H1 (cell line): ENCODE results near the gene CD200. TPM values are rescaled to one million over a fixed set of nuclear protein-coding genes. Genes with fewer than 3 reads are reported as not detected.

Experiments
- CTCF ChIA-PET: fragments of 300-600 bp; sonication (Branson Sonifier 250); formaldehyde crosslinking; loops from one replicate; lab custom pipeline; 2021; ENCODE audit not compliant: partially characterized antibody; lab: Charles Lee
- POLR2A ChIA-PET: fragments of 300-600 bp; sonication (Branson Sonifier 250); formaldehyde crosslinking; loops from one replicate; lab custom pipeline; 2021; ENCODE audit warnings: inconsistent platforms; ENCODE audit not compliant: partially characterized antibody; lab: Charles Lee
- DNase-seq, 2 experiments: peaks; one replicate each; pipeline versions ENCODE4 v3.0.0 to v3.0.0-alpha.2; 2010 to 2022; ENCODE audit warnings: low spot score in 2 of 2, low read depth in 1 of 2, mixed read lengths in 1 of 2
- FAIRE-seq: peaks from 2 replicates; lab custom pipeline; 2011; peaks lifted over from hg19 to GRCh38; lab: Jason Lieb, UNC
- H2AFZ ChIP-seq: 2 replicates; pipeline ENCODE4 v1.8.1; 2012; ENCODE audit warnings: low read length, inconsistent platforms
- H2AK5ac ChIP-seq: 2 replicates; pipeline ENCODE4 v1.6.1; 2013; ENCODE audit warnings: low read depth, low read length
- H2BK120ac ChIP-seq: replicated peaks from 2 replicates; pipeline ENCODE3; 2013; ENCODE audit warnings: low read depth, low read length, inconsistent platforms
- H2BK12ac ChIP-seq: 2 replicates; pipeline ENCODE4 v1.6.1; 2013; ENCODE audit warnings: low read depth, low read length
- H2BK15ac ChIP-seq: 2 replicates; pipeline ENCODE4 v1.6.1; 2013; ENCODE audit warnings: low read length
- H2BK20ac ChIP-seq: 2 replicates; pipeline ENCODE4 v1.6.1; 2013; ENCODE audit warnings: low read length
- H2BK5ac ChIP-seq: 2 replicates; pipeline ENCODE4 v1.6.1; 2013; ENCODE audit warnings: low read depth, low read length
- H3K14ac ChIP-seq: 2 replicates; pipeline ENCODE4 v1.6.1; 2013; ENCODE audit warnings: inconsistent platforms; ENCODE audit not compliant: insufficient read length
- H3K18ac ChIP-seq: 2 replicates; pipeline ENCODE4 v1.6.1; 2013; ENCODE audit warnings: low read length; ENCODE audit errors: extremely low read depth
- H3K23ac ChIP-seq: 2 replicates; pipeline ENCODE4 v1.6.1; 2013; ENCODE audit warnings: inconsistent platforms; ENCODE audit not compliant: insufficient read length
- H3K23me2 ChIP-seq: 2 replicates; pipeline ENCODE4 v1.6.1; 2013; ENCODE audit warnings: low read depth, low read length
- H3K27ac ChIP-seq: 2 replicates; pipeline ENCODE4 v1.6.1; 2011; ENCODE audit warnings: low read depth, low read length, inconsistent platforms
- H3K27me3 ChIP-seq, 4 experiments: replicated peaks in 1 of 4; 1 replicate in 1 of 4; 2 replicates in 3 of 4; pipeline versions ENCODE4 v1.6.1 to v1.8.1; 2011 to 2013; ENCODE audit warnings: low read length in 3 of 4, mild to moderate bottlenecking in 3 of 4, inconsistent platforms in 2 of 4, mixed read lengths in 2 of 4, moderate library complexity in 1 of 4; ENCODE audit not compliant: control insufficient read depth in 3 of 4, insufficient read depth in 3 of 4; ENCODE audit errors: extremely low read depth in 1 of 4
- H3K36me3 ChIP-seq, 4 experiments: 2 replicates each; pipeline versions ENCODE4 v1.6.1 to v1.8.1; 2011 to 2013; ENCODE audit warnings: mild to moderate bottlenecking in 4 of 4, low read length in 3 of 4, moderate library complexity in 2 of 4, control low read depth in 1 of 4, inconsistent platforms in 1 of 4; ENCODE audit not compliant: insufficient read depth in 4 of 4, control insufficient read depth in 2 of 4
- H3K4ac ChIP-seq: replicated peaks from 2 replicates; pipeline ENCODE3; 2013; ENCODE audit warnings: low read length, low read depth, mixed read lengths, inconsistent platforms; ENCODE audit not compliant: insufficient read length
- H3K4me1 ChIP-seq, 4 experiments: replicated peaks in 1 of 4; 1 replicate in 1 of 4; 2 replicates in 3 of 4; pipeline versions ENCODE4 v1.6.1 to v1.8.1; 2011 to 2013; ENCODE audit warnings: low read length in 3 of 4, inconsistent platforms in 2 of 4, mixed read lengths in 1 of 4; ENCODE audit not compliant: insufficient read depth in 4 of 4, control insufficient read depth in 3 of 4
- H3K4me2 ChIP-seq, 2 experiments: 2 replicates each; pipeline versions ENCODE4 v1.6.1 to v1.8.1; 2011 to 2013; ENCODE audit warnings: low read depth in 2 of 2, low read length in 2 of 2, control low read depth in 1 of 2, inconsistent platforms in 1 of 2, mild to moderate bottlenecking in 1 of 2; ENCODE audit not compliant: insufficient read depth in 1 of 2
- H3K4me3 ChIP-seq, 4 experiments: fragments of 200-600, 300-600 bp in 1 of 4; sonication (generic), shearing (Covaris generic), sonication (Bioruptor Twin) in 1 of 4; 2 replicates each; pipeline versions ENCODE4 v1.5.1 to v1.8.1; 2011 to 2016; ENCODE audit warnings: low read length in 4 of 4, low read depth in 3 of 4, control low read depth in 2 of 4, inconsistent platforms in 2 of 4, mild to moderate bottlenecking in 2 of 4, mixed read lengths in 1 of 4, moderate library complexity in 1 of 4; ENCODE audit not compliant: insufficient read depth in 2 of 4; ENCODE audit errors: extremely low read depth in 1 of 4
- H3K56ac ChIP-seq: replicated peaks from 2 replicates; pipeline ENCODE3; 2013; ENCODE audit warnings: low read depth, mild to moderate bottlenecking, mixed read lengths, low read length, inconsistent platforms; ENCODE audit not compliant: insufficient read length
- H3K79me1 ChIP-seq: 2 replicates; pipeline ENCODE4 v1.6.1; 2013; ENCODE audit warnings: low read depth, low read length, control low read depth
- H3K79me2 ChIP-seq, 2 experiments: 2 replicates each; pipeline versions ENCODE4 v1.6.1 to v1.8.1; 2012 to 2013; ENCODE audit warnings: low read length in 2 of 2, mild to moderate bottlenecking in 2 of 2, inconsistent platforms in 1 of 2; ENCODE audit not compliant: insufficient read depth in 2 of 2, control insufficient read depth in 1 of 2
- H3K9ac ChIP-seq, 4 experiments: replicated peaks in 1 of 4; 1 replicate in 1 of 4; 2 replicates in 3 of 4; pipeline versions ENCODE4 v1.6.1 to v1.8.1; 2011 to 2013; ENCODE audit warnings: low read depth in 3 of 4, low read length in 3 of 4, control low read depth in 2 of 4, mild to moderate bottlenecking in 2 of 4, moderate library complexity in 2 of 4, inconsistent platforms in 1 of 4; ENCODE audit errors: extremely low read depth in 1 of 4
- H3K9me3 ChIP-seq, 2 experiments: 2 replicates each; pipeline versions ENCODE4 v1.6.1 to v1.8.1; 2012 to 2013; ENCODE audit warnings: mild to moderate bottlenecking in 2 of 2, moderate library complexity in 2 of 2, control low read depth in 1 of 2, inconsistent platforms in 1 of 2, low read depth in 1 of 2, low read length in 1 of 2, mixed read lengths in 1 of 2; ENCODE audit not compliant: insufficient read depth in 2 of 2
- H4K20me1 ChIP-seq, 2 experiments: replicated peaks in 1 of 2; 2 replicates each; pipeline versions ENCODE3 to v1.8.1; 2011 to 2013; ENCODE audit warnings: inconsistent platforms in 2 of 2, low read length in 2 of 2, mild to moderate bottlenecking in 1 of 2; ENCODE audit not compliant: insufficient read depth in 2 of 2, control insufficient read depth in 1 of 2
- H4K5ac ChIP-seq: 2 replicates; pipeline ENCODE4 v1.6.1; 2013; ENCODE audit warnings: low read length, low read depth, mixed read lengths, inconsistent platforms; ENCODE audit not compliant: insufficient read length
- H4K8ac ChIP-seq: 2 replicates; pipeline ENCODE4 v1.8.0; 2013; ENCODE audit warnings: mild to moderate bottlenecking, moderate library complexity, low read length, inconsistent platforms; ENCODE audit not compliant: insufficient read depth; ENCODE audit errors: extremely low read depth
- H4K91ac ChIP-seq: replicated peaks from 2 replicates; pipeline ENCODE3; 2013; ENCODE audit warnings: low read length, mixed read lengths, inconsistent platforms; ENCODE audit not compliant: insufficient read length
- CBX5 ChIP-seq: fragments of 300-800, 300-1000 bp; sonication (generic); IDR thresholded peaks from 2 replicates; pipeline ENCODE4 v1.7.1; 2016; ENCODE audit warnings: antibody characterized with exemption, low read length, low read depth
- CEBPB ChIP-seq: IDR thresholded peaks from 2 replicates; pipeline ENCODE4 v1.6.1; 2012; ENCODE audit warnings: low read depth, low read length
- CHD1 ChIP-seq: IDR thresholded peaks from 2 replicates; pipeline ENCODE4 v1.6.1; 2012; ENCODE audit warnings: low read depth, low read length, improper control_type of control experiment
- CHD2 ChIP-seq: IDR thresholded peaks from 2 replicates; pipeline ENCODE4 v1.6.1; 2012; ENCODE audit warnings: low read length, improper control_type of control experiment
- CTBP2 ChIP-seq: IDR thresholded peaks from 2 replicates; pipeline ENCODE4 v1.7.0; 2011; ENCODE audit warnings: borderline replicate concordance, mild to moderate bottlenecking, moderate library complexity, mixed read lengths, low read length; ENCODE audit not compliant: insufficient read depth, insufficient read length
- EGR1 ChIP-seq: IDR thresholded peaks from 2 replicates; pipeline ENCODE4 v1.6.1; 2011; ENCODE audit warnings: low read depth, low read length, borderline replicate concordance
- GABPA ChIP-seq: IDR thresholded peaks from 2 replicates; pipeline ENCODE4 v1.6.1; 2011; ENCODE audit warnings: mild to moderate bottlenecking, low read length, moderate library complexity, borderline replicate concordance; ENCODE audit not compliant: insufficient read depth
- JUND ChIP-seq: IDR thresholded peaks from 2 replicates; pipeline ENCODE4 v1.6.1; 2011; ENCODE audit warnings: mild to moderate bottlenecking, improper control_type of control experiment, low read length
- KDM4A ChIP-seq: IDR thresholded peaks from one replicate; pipeline ENCODE4 v1.7.1; 2012; ENCODE audit warnings: low read depth, mild to moderate bottlenecking, moderate library complexity, low read length, inconsistent platforms; ENCODE audit not compliant: severe bottlenecking
- POLR2A ChIP-seq, 2 experiments: IDR thresholded peaks; 1 replicate in 1 of 2; 2 replicates in 1 of 2; pipeline ENCODE4 v1.6.1; 2011; ENCODE audit warnings: low read depth in 2 of 2, low read length in 2 of 2, mild to moderate bottlenecking in 2 of 2; ENCODE audit errors: control extremely low read depth in 1 of 2
- RFX5 ChIP-seq: IDR thresholded peaks from 2 replicates; pipeline ENCODE4 v1.6.1; 2011; ENCODE audit warnings: low read depth, low read length, improper control_type of control experiment, borderline replicate concordance
- SIX5 ChIP-seq: IDR thresholded peaks from 2 replicates; pipeline ENCODE4 v1.6.1; 2011; ENCODE audit warnings: mild to moderate bottlenecking, low read depth, low read length
- SP2 ChIP-seq: IDR thresholded peaks from 2 replicates; pipeline ENCODE4 v1.6.1; 2012; ENCODE audit warnings: mild to moderate bottlenecking, low read length, inconsistent platforms
- TAF1 ChIP-seq: IDR thresholded peaks from 2 replicates; pipeline ENCODE4 v1.6.1; 2011; ENCODE audit warnings: mild to moderate bottlenecking, low read depth, low read length
- TBP ChIP-seq: IDR thresholded peaks from 2 replicates; pipeline ENCODE4 v1.6.1; 2011; ENCODE audit warnings: low read depth, low read length, improper control_type of control experiment
- WGBS, 2 experiments: shearing (Covaris generic) in 1 of 2; methylation state at CpG; one replicate each; pipeline versions ENCODE4 v1.1.6 to v1.1.7; 2013 to 2015; ENCODE audit warnings: low lambda C conversion rate in 2 of 2, mixed read lengths in 2 of 2, inconsistent platforms in 1 of 2, low coverage in 1 of 2, missing lambda C conversion rate in 1 of 2; ENCODE audit not compliant: insufficient replicate concordance in 2 of 2, insufficient coverage in 1 of 2, insufficient read length in 1 of 2; ENCODE audit errors: extremely low coverage in 1 of 2, missing lambda C conversion rate in 1 of 2; 5-methylcytosine and 5-hydroxymethylcytosine counted together
- polyA plus RNA-seq, 7 experiments: library from polyadenylated mRNA; depleted of rRNA in 3 of 7; stranded (reverse) in 5 of 7; unstranded in 2 of 7; fragments of >200 nt in 5 of 7; fragments of 200-250 nt in 2 of 7; gene quantifications; 1 replicate in 5 of 7; 2 replicates in 1 of 7; 4 replicates in 1 of 7; pipeline versions ENCODE4 v1.2.1 to v1.2.3, GENCODE V29; 2011 to 2013; ENCODE audit warnings: missing spikeins in 2 of 7, mixed read lengths in 2 of 7
- total RNA-seq: library from RNA; stranded (reverse); fragmentation: NEBNext Ultra II Directional; extraction: Animal tissue kit (Norgen Biotek cat#: 25700); gene quantifications from 2 replicates; pipeline ENCODE4 v1.2.1, GENCODE V29; 2021
- TF ChIP-seq, protein P1 (sequence below): IDR thresholded peaks from 2 replicates; pipeline ENCODE4 v1.6.1; 2012; ENCODE audit warnings: inconsistent platforms

Gene CD200
- total and polyA plus RNA-seq, 2 of the 8 experiments (the other 6 are each of a cell fraction or from before 2014, with no cell fraction given), result 45.8 to 50.2 TPM

DNA sequence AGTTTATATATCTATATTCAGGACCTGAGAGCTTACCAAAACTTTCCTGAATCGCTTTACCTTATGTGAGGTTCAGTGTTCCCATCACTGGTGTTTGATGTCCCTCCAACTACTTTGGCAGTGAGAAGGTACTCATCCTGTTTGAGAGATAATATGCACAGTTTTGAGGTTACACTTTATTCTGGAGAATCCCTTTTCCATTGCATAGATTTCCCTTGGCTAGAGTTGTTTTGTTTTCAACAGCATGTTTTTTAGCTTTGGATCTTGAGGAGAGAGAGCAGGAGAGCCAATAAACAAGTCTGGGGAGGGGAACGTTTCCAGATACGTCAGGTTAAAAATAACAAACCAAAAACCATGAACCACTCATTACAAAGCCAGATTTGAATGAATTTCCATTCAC lies 33.6 kb downstream of the CD200 start:
- Histone ChIP-seq H3K79me2 (no peaks in the 10 kb centered on the region), H3K23me2 (no peaks in the 10 kb centered on the region), H2AK5ac (no peak overlapping the region), H2BK15ac (no peak overlapping the region), H3K9ac (no peak overlapping the region), H4K91ac (no peak overlapping the region), H3K79me1 (no peaks in the 10 kb centered on the region), H4K8ac (no peak overlapping the region), H3K4me3 (no peak overlapping the region), H3K23ac (no peak overlapping the region), H2BK12ac (no peak overlapping the region), H3K27ac (no peak overlapping the region), H3K4me1 (peaks cover 0 to 3% (median 0%) of the 10 kb centered on the region in 4 experiments; a peak in 1 of 7 replicates), H3K4me2 (no peak overlapping the region), H2AFZ (no peak overlapping the region), H3K9me3 (no peaks in the 10 kb centered on the region), H4K20me1 (no peaks in the 10 kb centered on the region), H2BK5ac (no peak overlapping the region), H2BK120ac (no peak overlapping the region), H3K4ac (no peak overlapping the region), H3K14ac (no peak overlapping the region), H3K18ac (no peak overlapping the region), H3K36me3 (peaks cover 7 to 41% (median 23%) of the 10 kb centered on the region in 4 experiments; a peak in 7 of 8 replicates), H3K27me3 (no peaks in the 10 kb centered on the region), H2BK20ac (no peak overlapping the region), H3K56ac (no peak overlapping the region), H4K5ac (no peak overlapping the region)
- CTCF ChIA-PET, result no interaction called here
- POLR2A ChIA-PET, result interaction anchor here (0.9 kb wide), 1 partner anchor 32 kb away, joined by 3 read pairs; no protein-coding TSS in a partner anchor
- WGBS, 2 experiments, result 94% methylated on average over 3 of the region's 3 CpGs; no CpG with 5 or more reads in 1 of the 2 experiments
- no peak for FAIRE-seq
- DNase-seq, result no peak
- TF ChIP-seq, protein P1, sequence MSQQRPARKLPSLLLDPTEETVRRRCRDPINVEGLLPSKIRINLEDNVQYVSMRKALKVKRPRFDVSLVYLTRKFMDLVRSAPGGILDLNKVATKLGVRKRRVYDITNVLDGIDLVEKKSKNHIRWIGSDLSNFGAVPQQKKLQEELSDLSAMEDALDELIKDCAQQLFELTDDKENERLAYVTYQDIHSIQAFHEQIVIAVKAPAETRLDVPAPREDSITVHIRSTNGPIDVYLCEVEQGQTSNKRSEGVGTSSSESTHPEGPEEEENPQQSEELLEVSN, result no peak
- no peak for TF ChIP-seq SP2
- no peak for TF ChIP-seq JUND
- no peak for TF ChIP-seq GABPA
- TF ChIP-seq TBP, result no peak
- TF ChIP-seq EGR1, result no peak
- TF ChIP-seq CBX5, result no peak
- TF ChIP-seq CHD1, result no peak
- TF ChIP-seq CEBPB, result no peak
- no peak for TF ChIP-seq RFX5
- no peak for TF ChIP-seq SIX5
- no peak for TF ChIP-seq TAF1
- no peak for TF ChIP-seq KDM4A
- TF ChIP-seq CHD2, result no peak
- no peak for TF ChIP-seq CTBP2
- TF ChIP-seq POLR2A (IDR thresholded peaks at IDR 0.05; ENCODE audit: control extremely low read depth in 1 of 2, low read depth in 2 of 2, low read length in 2 of 2), result no peak
